NCI-H2171 treated with DMSO at 0.1 percent for 48 hours (cell line): Measurements from ENCODE around the gene SP6.
A peak's percentile ranks its signal among the peaks of the same experiment; 100 is the strongest.

Experiments used
- DNase-seq: peaks from one replicate; lab custom pipeline; 2025; lab: John Stamatoyannopoulos, UW

Gene SP6

DNA sequence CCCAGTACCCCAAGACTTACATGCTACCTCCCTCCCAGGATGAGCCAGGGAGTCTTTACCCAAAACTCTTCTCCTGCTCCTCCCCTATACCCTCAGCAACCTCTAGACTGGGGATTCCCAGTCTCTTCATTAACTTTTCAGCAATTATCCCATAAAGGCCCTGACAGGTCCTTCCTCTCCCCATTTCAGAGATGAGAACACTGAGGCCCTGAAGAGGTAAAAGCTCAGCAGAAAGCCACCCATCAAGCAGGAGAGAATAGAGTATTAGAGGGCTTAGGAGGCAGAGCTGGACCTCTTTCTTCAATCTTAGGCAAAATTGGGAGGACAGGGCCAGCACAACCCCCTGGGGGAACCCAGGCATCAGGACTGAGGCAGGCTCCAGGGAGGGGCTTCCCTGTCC is 5.9 kb upstream of the SP6 start:
- DNase-seq = no peak

DNA sequence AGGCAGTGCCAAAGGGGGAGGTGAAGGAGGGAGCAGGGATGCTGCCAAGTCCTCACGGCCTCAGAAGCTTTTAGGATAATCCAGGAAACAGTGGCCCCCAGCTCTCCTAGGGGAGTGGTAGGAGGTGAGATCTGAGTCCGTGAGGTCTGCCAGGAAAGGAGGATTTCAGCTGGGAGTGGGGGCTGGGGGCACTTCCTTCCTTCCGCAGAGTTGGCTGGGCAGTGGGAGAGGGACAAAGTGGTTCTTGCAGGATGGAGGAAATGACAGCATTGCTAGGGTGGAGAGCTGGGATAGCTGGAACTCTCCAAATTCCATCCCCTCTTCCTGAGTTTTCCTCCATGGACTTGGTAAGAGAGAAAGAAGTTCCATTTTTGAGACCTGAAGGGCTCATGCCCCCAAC is 4.8 kb upstream of the SP6 start:
- no peak for DNase-seq

DNA sequence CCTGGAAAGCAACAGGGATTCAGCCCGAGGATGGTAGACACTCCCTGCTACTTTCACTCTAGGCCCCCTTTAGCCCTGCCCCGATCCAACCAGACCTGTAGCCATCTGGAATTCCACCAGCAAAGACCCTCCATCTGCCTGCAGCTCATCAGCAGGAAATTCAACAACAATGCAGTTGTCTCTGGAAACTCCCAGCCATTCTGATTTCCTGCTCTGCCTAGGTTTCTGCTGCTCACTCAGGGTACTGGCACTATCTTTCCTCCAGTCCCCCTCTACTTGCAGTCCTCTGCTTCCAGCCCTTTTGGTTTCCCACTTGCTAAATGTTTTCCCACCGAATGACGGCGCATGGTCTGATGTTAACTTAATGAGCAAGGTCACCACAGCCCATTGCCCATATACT is 2.7 kb upstream of the SP6 start:
- no peak for DNase-seq

DNA sequence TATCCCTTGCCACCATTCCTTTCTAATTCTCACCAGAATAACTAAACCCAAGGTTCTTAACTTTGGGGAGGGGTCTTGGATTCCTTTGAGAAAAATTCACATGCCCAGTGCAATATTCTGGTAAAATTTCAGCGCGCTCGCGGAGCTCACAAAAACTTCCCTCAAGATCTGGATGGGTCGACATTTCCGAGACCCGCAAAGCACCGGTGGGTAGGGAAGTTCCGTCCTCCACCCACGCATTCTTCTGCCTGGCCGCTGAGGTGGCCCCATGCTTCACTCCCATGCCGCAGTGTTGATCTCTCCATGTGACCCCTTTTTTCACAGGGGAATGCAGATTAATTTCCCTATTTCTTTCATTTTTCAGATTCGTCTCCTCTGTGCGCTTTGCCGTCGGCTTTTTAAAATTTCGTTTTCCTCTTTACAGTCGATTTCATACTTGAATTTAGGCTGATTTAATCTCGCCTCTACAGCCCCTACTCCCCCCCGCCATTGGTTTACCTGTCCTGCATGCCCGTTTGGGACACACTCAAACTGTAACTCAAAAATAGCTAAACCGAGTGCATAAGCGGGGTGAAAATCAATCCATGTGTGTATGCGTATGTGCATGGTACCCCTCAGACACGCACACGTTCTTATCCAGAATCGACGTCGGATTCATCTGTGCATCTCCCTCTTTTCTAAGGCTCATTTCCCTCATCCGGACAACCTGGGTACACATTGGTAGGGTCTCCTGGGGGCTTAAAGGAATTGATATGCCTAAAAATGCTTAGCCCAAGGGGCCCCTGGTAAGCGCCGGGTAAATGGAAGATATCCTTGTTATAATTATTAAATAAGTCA is 1.4 kb upstream of the SP6 start:
- no peak for DNase-seq

DNA sequence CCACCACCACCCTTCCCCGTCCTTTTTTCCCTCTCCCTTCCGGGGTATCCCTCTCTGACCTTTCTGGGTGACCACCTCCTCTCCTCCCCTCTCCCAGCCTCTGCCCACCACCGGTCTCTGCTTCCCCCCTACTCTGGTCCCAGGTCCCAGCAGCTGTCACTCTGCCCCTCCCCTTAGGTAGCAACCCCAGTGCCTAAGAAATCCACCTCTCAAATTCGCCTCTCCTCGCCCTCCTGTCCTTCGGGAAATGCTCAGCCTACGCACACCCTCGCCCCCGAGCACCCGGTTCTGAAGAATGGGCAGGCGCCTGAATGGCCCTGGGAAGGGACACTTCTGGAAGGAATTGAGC is 775 bp upstream of the SP6 start:
- DNase-seq = no peak

DNA sequence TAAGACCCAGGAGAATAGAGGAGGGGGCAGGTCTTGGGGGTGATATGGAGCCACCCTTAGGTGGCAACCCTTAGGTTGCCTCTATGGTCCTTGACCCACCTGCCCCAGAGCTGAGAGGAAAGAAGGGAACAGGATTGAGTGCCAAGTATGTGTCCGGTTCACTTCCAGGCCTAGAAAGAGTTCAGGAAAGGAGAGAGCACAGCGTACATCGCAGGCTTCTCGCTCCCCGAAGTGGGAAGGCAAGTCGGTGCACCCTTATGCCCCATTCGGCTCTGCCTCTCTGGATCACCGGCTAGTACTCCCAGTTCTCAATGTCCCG is 631 bp downstream of the SP6 start:
- DNase-seq = no peak

DNA sequence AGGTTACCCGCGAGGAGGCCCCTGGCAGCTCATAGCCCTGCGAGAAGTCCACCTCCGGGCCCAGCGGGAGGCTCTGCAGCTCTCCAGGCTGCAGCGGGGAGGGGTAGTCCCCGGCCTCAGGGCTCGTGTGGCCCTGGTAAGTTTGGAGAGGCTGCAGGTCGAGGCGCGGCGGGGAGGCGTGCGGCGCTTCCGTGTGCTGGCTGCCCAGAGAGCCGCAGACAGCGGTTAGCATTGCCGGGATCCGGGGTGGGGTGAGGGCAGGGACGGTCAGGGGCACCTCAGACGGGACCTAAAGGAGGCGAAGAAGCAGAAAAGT is 2.8 kb downstream of the SP6 start:
- DNase-seq = no peak

DNA sequence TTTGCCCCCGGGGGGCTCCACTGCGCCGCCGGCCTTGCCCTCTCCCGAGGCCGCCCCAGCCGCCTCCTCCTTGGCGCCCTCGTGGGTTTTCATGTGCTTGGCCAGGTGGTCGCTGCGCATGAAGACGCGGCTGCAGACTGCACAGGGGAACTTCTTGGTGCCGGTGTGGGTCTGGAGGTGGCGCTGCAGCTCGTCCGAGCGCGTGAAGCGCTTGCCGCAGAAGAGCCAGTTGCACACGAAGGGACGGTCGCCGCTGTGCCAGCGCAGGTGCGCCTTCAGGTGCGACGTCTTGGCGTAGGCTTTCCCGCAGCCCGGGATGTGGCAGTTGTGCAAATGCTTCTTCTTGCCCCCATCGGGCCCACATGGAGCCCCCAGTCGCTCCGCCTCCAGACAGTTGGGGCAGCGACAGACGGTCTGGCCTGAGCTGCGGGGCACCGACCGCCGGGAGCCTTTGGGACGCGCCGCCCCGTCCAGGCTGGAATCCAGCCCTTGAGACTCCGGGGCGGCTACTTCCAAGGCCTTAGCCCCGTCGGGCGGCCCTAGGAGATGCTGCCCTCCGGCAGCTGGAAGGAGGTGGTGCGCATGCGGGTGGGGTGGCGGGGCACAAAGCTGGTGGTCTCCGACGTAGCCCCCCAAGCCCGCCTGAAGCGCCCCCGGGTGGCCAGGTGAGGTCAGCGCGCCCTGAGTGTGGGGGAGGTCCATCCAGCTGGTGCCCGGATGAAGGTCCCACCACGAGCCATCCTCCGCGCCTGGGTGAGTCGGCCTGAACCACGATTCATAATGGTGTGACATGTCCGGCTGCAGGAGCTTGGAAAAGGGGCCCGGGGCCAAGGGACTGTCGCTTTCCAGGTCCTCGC is 3.4 kb downstream of the SP6 start:
- no peak for DNase-seq

DNA sequence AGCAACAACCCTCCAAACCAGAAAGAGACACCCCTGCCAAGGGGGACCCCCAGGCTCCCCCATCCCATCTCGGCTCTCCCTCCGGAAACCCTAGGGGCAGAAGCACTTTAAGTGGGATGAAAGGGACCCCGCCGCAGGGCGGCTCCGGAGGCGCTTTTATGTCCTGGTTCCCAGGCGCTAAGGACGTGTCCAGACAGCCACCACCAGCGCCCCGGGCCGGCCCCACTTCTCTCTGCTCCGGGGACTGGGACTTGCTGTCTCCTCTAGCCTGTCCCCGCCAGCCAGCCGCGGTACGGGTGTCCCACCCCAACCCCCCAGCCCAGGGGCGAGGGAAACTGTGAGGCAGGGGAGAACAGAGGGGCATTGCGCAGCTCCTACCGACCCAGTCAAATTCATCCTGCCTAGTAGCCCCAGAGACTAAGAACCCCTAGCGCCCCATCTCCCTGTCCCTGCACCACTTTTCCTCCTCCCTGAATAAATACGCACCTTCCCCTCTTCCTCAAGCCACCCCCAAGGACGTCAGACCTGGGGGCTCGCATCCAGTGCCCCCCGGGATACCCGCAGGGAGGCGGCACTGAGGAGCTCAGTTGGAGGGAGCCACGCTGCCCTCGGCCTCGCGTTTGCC is 4.1 kb downstream of the SP6 start:
- DNase-seq = no peak

DNA sequence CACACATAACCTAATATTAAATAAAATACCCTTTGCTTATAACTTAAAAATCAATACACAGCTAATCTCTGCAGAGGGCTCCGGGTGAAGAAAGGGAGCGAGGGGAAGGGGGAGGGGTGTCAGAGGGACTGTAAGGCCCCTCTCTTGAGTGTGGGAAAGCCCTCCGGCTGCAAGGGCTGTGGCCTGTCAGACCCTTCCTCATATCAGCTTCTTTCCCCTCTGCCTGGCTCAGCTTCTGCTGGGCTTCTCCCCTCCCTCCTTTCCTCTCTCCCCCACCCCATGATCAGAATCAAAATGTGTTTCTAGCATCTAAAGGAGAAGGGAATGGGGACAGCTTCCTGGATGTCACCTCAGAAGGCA is 5.3 kb downstream of the SP6 start:
- DNase-seq = no peak

DNA sequence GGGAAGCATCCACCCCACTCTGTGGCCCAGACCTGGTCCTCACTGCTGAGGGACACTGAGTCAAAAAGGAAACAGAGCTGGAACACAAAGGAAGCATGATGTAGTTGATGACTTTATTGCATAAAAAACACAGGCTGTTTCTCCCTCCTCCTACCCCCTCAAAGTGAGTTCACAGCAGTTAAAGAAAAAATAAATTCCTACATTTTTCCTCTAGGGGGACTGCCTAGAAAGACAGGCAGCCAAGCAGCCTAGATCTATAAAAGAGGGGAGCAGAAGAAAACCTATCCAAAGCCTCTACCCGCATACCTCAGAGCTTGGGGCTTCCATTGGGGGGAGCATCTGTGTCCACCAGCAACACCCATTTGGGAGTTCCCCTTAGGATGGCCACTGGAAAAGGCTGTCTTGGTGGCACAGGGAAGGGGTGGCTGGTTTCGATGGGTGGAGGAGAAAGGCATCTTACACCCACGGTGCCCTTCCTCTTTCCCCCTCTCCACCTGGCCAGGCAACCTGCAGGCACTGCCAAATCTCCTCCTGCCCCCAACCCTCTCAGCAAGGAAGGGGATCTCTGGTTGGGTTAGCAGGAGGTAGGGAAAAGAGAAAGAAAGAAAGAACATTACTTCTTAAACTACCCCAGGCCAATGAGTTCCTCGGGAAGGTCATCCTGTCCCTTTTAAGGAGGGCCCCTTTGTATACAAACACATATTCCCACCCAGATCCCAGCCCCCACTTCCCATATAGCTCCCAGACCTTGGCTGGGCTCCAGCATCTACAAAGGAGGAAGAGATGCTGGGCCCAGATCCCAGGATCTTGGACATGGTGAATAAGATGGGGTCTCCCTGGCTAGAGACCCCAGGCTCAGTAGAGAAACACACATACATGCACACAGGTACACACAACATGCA is 5.9 kb downstream of the SP6 start:
- DNase-seq = no peak

DNA sequence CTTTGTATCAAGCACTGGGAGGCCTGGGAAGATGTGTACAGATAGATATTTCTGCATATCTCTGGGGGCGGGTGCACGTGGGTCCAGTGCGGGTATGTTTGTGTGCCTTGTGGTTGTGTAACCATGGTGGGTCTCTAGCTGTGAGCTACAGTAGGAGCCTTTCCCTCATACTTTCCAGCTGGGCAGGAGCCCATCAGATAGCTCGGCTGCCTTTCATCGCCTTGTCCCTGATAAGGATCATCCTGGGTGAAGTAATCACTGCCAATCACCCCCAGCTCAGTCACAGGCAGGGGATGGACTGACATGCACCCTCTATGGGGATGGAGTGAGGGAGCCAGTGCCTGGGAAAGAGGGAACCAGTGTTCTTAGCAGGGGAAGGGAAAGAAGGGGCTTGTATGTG is 6.7 kb downstream of the SP6 start:
- no peak for DNase-seq

DNA sequence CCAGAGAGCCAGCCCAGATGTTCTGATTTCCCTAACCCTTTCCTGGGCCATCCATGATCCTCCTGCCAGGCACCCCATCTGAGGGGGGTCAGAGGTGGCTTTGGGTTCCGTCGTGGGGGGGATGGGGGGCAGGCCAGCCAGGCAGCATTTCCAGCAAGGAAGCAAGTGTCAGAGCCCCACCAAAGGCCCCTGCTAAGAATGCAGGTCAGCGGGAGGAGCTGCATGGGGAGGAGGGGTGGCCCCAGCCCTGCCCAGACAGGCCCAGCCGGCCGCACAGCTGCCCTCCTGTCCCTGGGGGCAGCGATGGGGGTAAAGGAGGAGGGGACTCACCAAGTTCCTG is 7.6 kb downstream of the SP6 start:
- DNase-seq = no peak

DNA sequence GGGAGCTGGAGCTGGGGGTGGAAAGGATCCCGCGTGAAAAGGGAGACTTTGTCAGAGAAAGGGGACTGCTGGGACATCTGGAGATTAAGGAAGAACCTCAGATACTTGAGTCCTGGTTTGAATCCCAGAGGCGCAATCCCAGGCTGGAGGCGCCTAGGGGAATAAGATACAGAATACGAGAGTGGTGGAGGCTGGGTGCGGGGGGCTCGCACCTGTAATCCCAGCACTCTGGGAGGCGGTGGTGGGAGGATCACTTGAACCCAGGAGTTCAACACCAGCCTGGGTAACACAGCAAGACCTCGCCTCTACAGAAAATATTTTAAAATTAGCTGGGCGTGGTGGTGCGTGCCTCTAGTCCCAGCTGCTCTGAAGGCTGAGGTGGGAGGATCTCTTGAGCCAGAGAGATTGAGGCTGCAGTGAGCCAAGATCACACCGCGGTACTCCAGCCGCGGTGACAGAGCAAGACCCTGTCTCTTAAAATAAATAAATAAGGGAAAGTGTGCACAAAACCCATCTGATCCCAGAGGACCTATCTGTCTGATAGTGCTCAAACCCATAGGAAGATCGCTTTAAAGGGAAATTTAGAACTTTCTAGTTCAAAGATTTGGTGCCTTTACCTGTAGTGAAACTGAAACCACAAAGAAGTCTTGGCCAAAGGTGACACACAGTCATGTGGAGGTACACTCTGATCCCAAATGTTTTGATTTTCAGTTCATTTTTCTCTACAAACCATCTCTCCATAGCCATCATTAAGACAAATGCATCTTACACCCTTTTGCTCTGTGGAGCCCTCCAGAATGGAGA is 9.3 kb downstream of the SP6 start:
- DNase-seq = no peak

DNA sequence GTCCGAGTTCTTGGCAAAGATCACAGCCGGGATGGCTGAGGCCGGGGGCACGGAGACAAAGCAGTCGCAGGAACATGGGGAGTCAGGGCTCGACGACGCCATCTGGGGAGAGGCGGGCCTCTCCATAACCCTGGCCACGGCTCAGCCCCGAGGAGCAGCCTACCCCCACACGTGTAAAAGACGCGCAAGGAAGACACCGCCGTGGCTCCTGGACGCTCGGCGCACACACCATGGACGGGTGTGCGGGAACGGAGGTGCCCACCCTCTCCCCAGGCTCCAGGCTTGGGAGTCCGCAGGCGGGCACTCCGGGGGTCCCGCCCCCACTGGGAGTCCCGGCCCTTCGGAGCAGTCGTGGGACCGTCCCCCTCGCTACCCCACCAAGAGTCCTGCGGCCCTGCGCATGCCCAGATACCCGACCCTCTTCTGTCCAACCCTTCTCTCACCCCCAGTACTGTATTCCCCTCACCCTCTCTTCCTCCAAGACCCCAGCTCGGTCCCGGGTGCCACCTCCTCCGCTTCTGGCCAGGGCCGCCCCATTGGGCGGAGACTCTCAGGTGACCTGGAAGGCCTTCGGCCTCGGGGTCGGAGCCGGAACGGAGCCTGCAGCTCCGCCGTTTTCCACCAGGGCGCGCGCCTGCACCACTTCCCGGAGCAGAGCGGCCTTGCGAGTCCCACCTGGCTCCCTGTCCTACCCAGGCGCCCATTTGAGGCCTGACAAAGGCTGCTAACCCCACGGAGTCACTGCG is 10.0 kb downstream of the SP6 start, which contains the start of gene SCRN2:
Gene SCRN2 (minus strand): TSS at position 532 of the 746 bp plus-strand sequence. CDS start 430 bp downstream, at position 102.
- DNase-seq = peak; percentile 78

DNA sequence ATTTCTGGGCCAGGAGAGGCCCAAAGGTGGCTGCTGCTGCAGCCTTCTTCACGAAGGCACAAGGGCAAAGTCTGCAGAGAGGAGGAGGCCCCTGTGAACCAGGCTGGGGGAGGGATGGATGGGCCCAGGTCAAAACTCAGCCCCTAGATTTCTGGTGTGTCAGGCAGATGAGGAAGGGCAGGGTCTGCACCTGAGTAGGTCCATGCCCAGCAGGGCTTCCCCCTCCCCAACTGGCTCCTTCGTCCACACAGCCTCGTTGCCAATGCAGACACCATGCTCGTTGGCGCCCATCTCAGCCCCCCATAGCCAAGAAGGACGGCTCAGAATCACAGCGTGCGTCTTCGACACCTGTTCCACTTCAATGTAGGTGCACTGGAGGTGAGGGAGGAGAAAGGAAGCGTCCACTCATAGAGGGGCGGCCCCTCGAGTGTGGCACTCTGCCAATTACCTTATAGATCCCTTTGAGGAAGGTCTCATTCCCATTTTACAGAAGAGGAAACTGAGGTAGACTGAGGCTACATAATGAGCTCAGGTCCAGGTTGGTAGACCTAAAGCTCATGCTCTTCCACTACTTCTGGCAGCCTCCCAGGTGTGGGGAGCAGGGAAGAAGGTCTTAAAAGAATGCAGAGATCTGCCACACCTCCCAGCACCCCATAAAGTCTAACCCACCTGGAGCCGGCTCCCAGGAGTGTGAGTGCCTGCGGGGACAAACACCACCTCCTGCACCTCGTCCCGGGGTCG is 10.8 kb downstream of the SP6 start:
- no peak for DNase-seq

DNA sequence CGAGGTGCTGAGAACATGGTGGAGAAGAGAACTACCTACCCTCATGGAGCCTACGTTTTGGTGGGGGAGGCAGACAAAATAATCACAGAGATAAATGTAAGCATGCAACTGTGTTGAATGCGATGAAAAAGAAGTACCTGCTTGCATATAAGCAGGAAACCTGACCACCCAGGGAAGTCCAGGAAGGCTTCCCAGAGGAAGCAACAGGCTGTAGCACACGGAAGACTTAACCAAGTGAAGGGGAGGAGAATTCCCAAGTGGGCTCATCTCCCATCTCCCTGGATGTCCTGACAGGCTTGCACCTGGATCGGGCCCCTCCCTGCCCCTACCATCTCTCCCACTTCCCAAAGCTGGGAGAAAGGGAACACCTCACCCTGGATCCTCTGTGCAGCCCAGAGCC is 11.9 kb downstream of the SP6 start:
- no peak for DNase-seq

DNA sequence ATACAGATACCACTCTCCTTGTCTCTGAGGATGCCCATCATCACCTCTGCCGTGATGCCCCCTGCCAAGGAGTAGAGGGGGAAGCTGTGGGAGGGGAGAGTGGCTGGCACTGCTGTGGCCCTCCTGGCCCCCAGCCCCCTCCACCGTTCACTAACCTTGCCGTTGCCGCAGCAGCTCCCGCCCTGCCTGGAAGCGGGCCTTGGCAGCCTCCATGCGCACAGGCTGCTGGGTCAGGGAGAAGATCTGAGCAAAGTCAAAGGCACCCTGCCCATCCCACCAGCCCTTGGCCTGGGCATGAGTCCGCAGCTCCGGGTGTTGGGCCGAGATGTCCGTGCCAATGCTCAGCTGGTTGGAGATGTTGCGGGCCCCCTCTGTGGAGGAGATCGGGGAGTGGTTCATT is 12.3 kb downstream of the SP6 start:
- DNase-seq = no peak

DNA sequence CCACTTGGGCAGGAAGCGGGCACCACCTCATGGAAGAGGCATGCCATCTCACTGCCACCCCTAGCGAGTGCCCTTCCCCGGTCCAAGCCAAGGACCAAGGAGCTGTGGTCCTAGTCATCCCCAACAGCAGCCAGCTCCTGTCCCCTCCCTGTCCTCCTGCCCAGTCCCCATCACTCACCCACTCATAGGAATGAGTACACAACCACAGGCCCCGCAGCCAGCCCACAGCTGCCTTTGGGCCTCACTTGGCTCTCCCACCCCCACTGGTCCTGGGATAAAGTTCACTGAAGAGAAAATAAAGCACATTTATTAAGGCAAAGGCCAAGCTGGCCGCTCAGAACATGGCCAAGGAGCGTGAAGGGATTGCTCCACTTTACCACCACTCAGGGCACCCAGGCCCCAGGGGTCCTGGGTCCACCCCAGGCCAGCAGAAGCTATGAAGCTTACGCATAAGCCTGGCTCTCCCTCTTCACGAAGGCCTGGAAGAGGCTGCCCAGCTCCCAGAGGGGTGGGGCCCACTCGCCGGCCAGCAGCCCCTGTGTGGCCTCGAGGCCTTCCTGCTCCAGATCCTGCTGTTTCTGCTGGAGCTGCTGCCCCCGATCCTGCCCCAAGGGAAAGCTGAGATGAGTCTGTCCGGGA is 13.4 kb downstream of the SP6 start:
- no peak for DNase-seq

DNA sequence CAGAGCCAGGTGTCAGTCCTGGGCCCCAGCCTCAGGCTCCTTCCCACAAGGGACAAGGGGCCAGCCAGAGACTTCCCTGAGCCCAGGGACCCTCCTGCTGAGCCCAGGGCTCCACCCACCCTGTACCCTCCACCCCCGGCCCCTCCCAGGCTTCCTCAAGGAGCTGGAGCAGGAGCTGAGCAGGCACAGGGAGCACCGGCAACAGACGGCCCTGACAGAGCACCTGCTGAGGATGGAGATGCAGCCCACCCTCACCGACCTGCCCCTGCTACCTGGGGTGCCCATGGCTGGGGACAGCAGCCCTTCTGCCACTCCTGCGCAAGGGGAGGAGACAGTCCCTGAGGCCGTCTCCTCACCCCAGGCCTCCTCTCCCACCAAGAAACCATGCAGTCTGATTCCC is 14.4 kb downstream of the SP6 start:
- no peak for DNase-seq
